Measurements from ENCODE around the gene PCDHGB6. TPM values are rescaled to one million over a fixed set of nuclear protein-coding genes. Genes with fewer than 3 reads are reported as not detected.
"Not testable (repeated sequence)": the region's sequence is repeated elsewhere in the genome, so short reads cannot be mapped to it uniquely, and the experiment has no call there.

Gene PCDHGB6
- total RNA-seq, 1 donor from 2014 or later, result 0.18 TPM

- Mint-ChIP-seq H3K9me3 (peaks cover 31% of the 10 kb centered on the region), H3K4me3 (peak within 1 kb of the TSS; percentile 37), H3K27me3 (ENCODE audit: insufficient read depth) (peaks cover 27% of the 10 kb centered on the region)
- not testable (repeated sequence) for H3K27ac Mint-ChIP-seq; H3K36me3 Mint-ChIP-seq (ENCODE audit: low read depth); H3K4me1 Mint-ChIP-seq (ENCODE audit: low read depth)
- intact Hi-C loops (cut with micrococcal nuclease), result loop anchor here (5.0 kb wide), 1 partner anchor 36 kb away; the partner anchor contains the start of gene PCDHGA5
- peak; percentile 21 for DNase-seq (ENCODE audit: low spot score)
Measured at GRCh38 chr5:141397756-141398551, 9.9 kb upstream of the PCDHGB6 start, which contains the start of gene PCDHGB5. PCDHGB5 (plus strand) TSS chr5:141397947; CDS start chr5:141398128, 181 bp downstream.

DNA sequence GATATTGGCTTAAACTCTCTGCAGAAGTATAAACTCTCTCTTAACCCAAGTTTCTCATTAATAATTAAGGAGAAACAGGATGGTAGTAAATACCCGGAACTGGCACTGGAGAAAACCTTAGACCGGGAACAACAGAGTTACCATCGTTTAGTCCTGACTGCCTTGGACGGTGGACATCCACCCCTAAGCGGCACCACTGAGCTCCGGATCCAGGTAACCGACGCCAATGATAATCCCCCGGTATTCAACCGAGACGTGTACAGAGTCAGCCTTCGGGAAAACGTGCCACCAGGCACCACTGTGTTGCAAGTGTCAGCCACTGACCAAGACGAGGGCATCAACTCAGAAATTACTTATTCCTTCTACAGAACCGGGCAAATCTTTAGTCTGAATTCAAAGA, 9.2 kb upstream of the PCDHGB6 start:
- peaks cover 27% of the 10 kb centered on the region for H3K27me3 Mint-ChIP-seq (ENCODE audit: insufficient read depth)

GRCh38 chr5:141399555-141400258, 8.1 kb upstream of the PCDHGB6 start:
- no peaks in the 10 kb centered on the region for H3K36me3 Mint-ChIP-seq (ENCODE audit: low read depth)
- peaks cover 26% of the 10 kb centered on the region for H3K27me3 Mint-ChIP-seq (ENCODE audit: insufficient read depth)
- no peak overlapping the region for H3K4me3 Mint-ChIP-seq
- H3K4me1 Mint-ChIP-seq (ENCODE audit: low read depth), result no peaks in the 10 kb centered on the region
- H3K27ac Mint-ChIP-seq, result no peak overlapping the region
- intact Hi-C loops (cut with micrococcal nuclease), result loop anchor here (2.0 to 5.0 kb wide), 2 partner anchors 35 to 37 kb away; partner anchors contain the start of gene PCDHGA5
- peaks cover 24% of the 10 kb centered on the region for H3K9me3 Mint-ChIP-seq
- no peak for DNase-seq (ENCODE audit: low spot score)

More for the DNA sequence above, 9.2 kb upstream of the PCDHGB6 start:
- H3K4me1 Mint-ChIP-seq (ENCODE audit: low read depth), result no peaks in the 10 kb centered on the region
- no peak for DNase-seq (ENCODE audit: low spot score)
- H3K4me3 Mint-ChIP-seq, result no peak overlapping the region
- H3K9me3 Mint-ChIP-seq, result peaks cover 32% of the 10 kb centered on the region
- intact Hi-C loops (cut with micrococcal nuclease), result loop anchor here (5.0 kb wide), 1 partner anchor 36 kb away; the partner anchor contains the start of gene PCDHGA5
- H3K27ac Mint-ChIP-seq, result no peak overlapping the region
- H3K36me3 Mint-ChIP-seq (ENCODE audit: low read depth), result no peaks in the 10 kb centered on the region

DNA sequence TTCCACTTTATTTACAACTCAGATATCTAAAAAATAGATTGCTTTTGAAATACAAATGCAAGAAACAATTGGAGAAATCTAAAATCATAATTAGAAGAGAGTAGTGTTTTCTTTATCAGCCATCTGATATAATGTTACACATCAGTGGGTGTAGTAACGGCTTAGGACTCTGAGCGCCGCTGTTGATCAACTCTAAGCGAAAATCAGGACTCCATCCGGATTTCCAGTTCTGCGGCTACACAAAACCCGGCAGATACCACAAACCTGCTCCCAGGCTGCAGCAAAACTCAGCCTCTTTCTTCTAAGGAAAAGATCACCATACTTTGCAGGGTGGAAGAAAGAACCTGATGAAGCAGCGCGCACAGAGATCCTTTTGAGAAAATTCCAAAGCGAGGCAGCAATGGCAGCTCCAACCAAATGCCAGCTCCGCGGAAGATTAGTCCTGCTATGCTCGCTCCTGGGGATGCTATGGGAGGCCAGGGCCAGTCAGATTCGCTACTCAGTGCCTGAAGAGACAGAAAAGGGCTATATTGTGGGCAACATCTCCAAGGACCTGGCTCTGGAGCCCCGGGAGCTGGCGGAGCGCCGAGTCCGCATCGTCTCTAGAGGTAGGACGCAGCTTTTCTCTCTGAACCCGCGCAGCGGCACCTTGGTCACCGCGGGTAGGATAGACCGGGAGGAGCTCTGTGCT, 5.1 kb upstream of the PCDHGB6 start, which contains the start of gene PCDHGA9:
Gene PCDHGA9 (plus strand): TSS at position 226 of the 691 bp plus-strand sequence. CDS start 175 bp downstream, at position 401.
- intact Hi-C loops (cut with micrococcal nuclease), result no loop called here

DNA sequence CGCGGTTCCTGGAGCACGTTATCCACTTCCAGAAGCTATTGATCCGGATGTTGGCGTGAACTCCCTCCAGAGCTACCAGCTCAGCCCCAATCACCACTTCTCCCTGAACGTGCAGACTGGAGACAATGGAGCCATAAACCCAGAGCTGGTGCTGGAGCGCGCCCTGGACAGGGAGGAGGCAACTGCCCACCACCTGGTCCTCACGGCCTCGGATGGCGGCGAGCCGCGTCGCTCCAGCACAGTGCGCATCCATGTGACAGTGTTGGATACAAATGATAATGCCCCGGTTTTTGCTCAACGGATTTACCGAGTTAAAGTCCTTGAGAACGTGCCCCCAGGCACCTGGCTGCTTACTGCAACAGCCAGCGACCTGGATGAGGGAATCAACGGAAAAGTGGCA, 4.4 kb upstream of the PCDHGB6 start:
- intact Hi-C loops (cut with micrococcal nuclease), result no loop called here

More for the DNA sequence above, 5.1 kb upstream of the PCDHGB6 start, which contains the start of gene PCDHGA9:
- Mint-ChIP-seq H3K27ac (no peak within 1 kb of the TSS), H3K27me3 (ENCODE audit: insufficient read depth) (peaks cover 21% of the 10 kb centered on the region), H3K9me3 (peaks cover 19% of the 10 kb centered on the region), H3K4me3 (no peak within 1 kb of the TSS), H3K4me1 (ENCODE audit: low read depth) (no peaks in the 10 kb centered on the region), H3K36me3 (ENCODE audit: low read depth) (no peaks in the 10 kb centered on the region)
- no peak for DNase-seq (ENCODE audit: low spot score)

DNA sequence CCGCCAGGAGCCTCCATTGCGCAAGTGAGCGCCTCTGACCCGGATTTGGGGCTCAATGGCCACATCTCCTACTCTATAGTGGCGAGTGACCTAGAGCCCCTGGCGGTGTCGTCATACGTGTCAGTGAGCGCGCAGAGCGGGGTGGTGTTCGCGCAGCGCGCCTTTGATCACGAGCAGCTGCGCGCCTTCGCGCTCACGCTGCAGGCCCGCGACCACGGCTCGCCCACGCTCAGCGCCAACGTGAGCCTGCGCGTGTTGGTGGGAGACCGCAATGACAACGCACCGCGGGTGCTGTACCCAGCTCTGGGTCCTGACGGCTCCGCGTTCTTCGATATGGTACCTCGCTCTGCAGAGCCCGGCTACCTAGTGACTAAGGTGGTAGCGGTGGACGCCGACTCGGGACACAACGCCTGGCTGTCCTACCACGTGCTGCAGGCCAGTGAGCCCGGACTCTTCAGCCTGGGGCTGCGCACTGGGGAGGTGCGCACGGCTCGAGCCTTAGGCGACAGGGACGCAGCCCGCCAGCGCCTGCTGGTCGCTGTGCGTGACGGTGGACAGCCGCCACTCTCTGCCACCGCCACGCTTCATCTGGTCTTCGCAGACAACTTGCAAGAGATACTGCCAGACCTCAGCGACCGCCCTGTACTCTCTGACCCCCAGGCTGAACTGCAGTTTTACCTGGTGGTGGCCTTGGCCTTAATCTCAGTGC, 1.9 kb downstream of the PCDHGB6 start:
- no peak for DNase-seq (ENCODE audit: low spot score)
- H3K27me3 Mint-ChIP-seq (ENCODE audit: insufficient read depth), result peaks cover 38% of the 10 kb centered on the region
- H3K36me3 Mint-ChIP-seq (ENCODE audit: low read depth), result no peaks in the 10 kb centered on the region
- H3K4me1 Mint-ChIP-seq (ENCODE audit: low read depth), result peaks cover 7% of the 10 kb centered on the region
- peaks cover 19% of the 10 kb centered on the region for H3K9me3 Mint-ChIP-seq
- H3K27ac Mint-ChIP-seq, result no peak overlapping the region
- intact Hi-C loops (cut with micrococcal nuclease), result loop anchor here (5.0 to 10.0 kb wide), 2 partner anchors 37 to 565 kb away; partner anchors contain the start of genes PCDHA8, PCDHA9, PCDHGA6 and PCDHGB3
- H3K4me3 Mint-ChIP-seq, result no peak overlapping the region

More for the DNA sequence above, 4.4 kb upstream of the PCDHGB6 start:
- H3K4me3 Mint-ChIP-seq, result no peak overlapping the region
- peaks cover 19% of the 10 kb centered on the region for H3K9me3 Mint-ChIP-seq
- H3K27ac Mint-ChIP-seq, result no peak overlapping the region
- H3K27me3 Mint-ChIP-seq (ENCODE audit: insufficient read depth), result peaks cover 28% of the 10 kb centered on the region
- H3K36me3 Mint-ChIP-seq (ENCODE audit: low read depth), result no peaks in the 10 kb centered on the region
- no peaks in the 10 kb centered on the region for H3K4me1 Mint-ChIP-seq (ENCODE audit: low read depth)
- no peak for DNase-seq (ENCODE audit: low spot score)

GRCh38 chr5:141411575-141411974, 3.8 kb downstream of the PCDHGB6 start:
- peaks cover 45% of the 10 kb centered on the region for H3K27me3 Mint-ChIP-seq (ENCODE audit: insufficient read depth)
- H3K4me1 Mint-ChIP-seq (ENCODE audit: low read depth), result peaks cover 7% of the 10 kb centered on the region
- DNase-seq (ENCODE audit: low spot score), result no peak
- no peaks in the 10 kb centered on the region for H3K36me3 Mint-ChIP-seq (ENCODE audit: low read depth)
- H3K9me3 Mint-ChIP-seq, result peaks cover 19% of the 10 kb centered on the region
- intact Hi-C loops (cut with micrococcal nuclease), result loop anchor here (5.0 to 10.0 kb wide), 2 partner anchors 39 to 567 kb away; partner anchors contain the start of genes PCDHA8, PCDHA9, PCDHGA6 and PCDHGB3
- no peak overlapping the region for H3K4me3 Mint-ChIP-seq
- no peak overlapping the region for H3K27ac Mint-ChIP-seq

- H3K36me3 Mint-ChIP-seq (ENCODE audit: low read depth), result peaks cover 1% of the 10 kb centered on the region
- peaks cover 13% of the 10 kb centered on the region for H3K4me1 Mint-ChIP-seq (ENCODE audit: low read depth)
- H3K9me3 Mint-ChIP-seq, result peaks cover 21% of the 10 kb centered on the region
- peak within 1 kb of the TSS; percentile 68 for H3K27ac Mint-ChIP-seq
- peak within 1 kb of the TSS; percentile 84 for H3K4me3 Mint-ChIP-seq
- intact Hi-C loops (cut with micrococcal nuclease), result loop anchor here (1.0 to 10.0 kb wide), 6 partner anchors 41 to 568 kb away; partner anchors contain the start of genes PCDHA8, PCDHA9, PCDHGA6 and PCDHGB3
- DNase-seq (ENCODE audit: low spot score), result peak; percentile 33
- H3K27me3 Mint-ChIP-seq (ENCODE audit: insufficient read depth), result peaks cover 44% of the 10 kb centered on the region
Measured at GRCh38 chr5:141412854-141413539, 5.2 kb downstream of the PCDHGB6 start, which contains the start of gene PCDHGA10. PCDHGA10 (plus strand) TSS chr5:141412987; CDS start chr5:141413176, 189 bp downstream.

DNA sequence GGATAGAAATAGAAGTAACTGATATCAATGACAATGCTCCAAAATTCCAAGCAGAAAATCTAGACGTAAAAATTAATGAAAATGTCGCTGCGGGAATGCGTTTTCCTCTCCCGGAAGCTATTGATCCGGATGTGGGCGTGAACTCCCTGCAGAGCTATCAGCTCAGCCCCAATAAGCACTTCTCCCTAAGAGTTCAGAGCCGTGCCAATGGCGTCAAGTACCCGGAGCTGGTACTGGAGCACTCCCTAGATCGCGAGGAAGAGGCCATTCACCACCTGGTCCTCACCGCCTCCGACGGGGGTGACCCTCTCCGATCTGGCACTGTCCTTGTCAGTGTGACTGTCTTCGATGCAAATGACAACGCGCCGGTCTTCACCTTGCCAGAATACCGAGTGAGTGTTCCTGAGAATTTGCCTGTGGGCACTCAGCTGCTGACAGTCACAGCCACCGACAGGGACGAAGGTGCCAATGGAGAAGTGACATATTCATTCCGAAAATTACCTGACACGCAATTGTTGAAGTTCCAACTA, 5.8 kb downstream of the PCDHGB6 start:
- Mint-ChIP-seq H3K27ac (no peak overlapping the region), H3K4me1 (ENCODE audit: low read depth) (peaks cover 15% of the 10 kb centered on the region), H3K9me3 (peaks cover 27% of the 10 kb centered on the region), H3K36me3 (ENCODE audit: low read depth) (peaks cover 1% of the 10 kb centered on the region), H3K4me3 (peak overlapping the region; percentile 84), H3K27me3 (ENCODE audit: insufficient read depth) (peaks cover 43% of the 10 kb centered on the region)
- DNase-seq (ENCODE audit: low spot score), result no peak
- intact Hi-C loops (cut with micrococcal nuclease), result loop anchor here (1.0 to 10.0 kb wide), 5 partner anchors 41 to 569 kb away; partner anchors contain the start of genes PCDHA8, PCDHA9, PCDHGA6 and PCDHGB3

- peak overlapping the region; percentile 37 for H3K4me3 Mint-ChIP-seq
- not testable (repeated sequence) for H3K36me3 Mint-ChIP-seq (ENCODE audit: low read depth); DNase-seq (ENCODE audit: low spot score); H3K27ac Mint-ChIP-seq
- peaks cover 24% of the 10 kb centered on the region for H3K9me3 Mint-ChIP-seq
- intact Hi-C loops (cut with micrococcal nuclease), result loop anchor here (5.0 to 10.0 kb wide), 3 partner anchors 42 to 570 kb away; partner anchors contain the start of genes PCDH1, PCDHA8, PCDHA9 and PCDHGA6
- peaks cover 40% of the 10 kb centered on the region for H3K27me3 Mint-ChIP-seq (ENCODE audit: insufficient read depth)
- peaks cover 15% of the 10 kb centered on the region for H3K4me1 Mint-ChIP-seq (ENCODE audit: low read depth)
Measured at GRCh38 chr5:141414548-141415274, 6.9 kb downstream of the PCDHGB6 start.

Measured in activated T-helper 1 cell treated with anti-CD3 and anti-CD28 coated beads, Interleukin-12 subunit alpha, Interleukin-12 subunit beta, Interleukin-2, Interleukin-4 antibody, amounts not matched to agents 30 ng/mL and 10 ng/mL and 1 ng/mL, durations not matched to agents 14 hours and 24 hours and 36 hours (primary cell).